ENCODE data around the gene DCUN1D4. TPM values are rescaled to one million over a fixed set of nuclear protein-coding genes. Genes with fewer than 3 reads are reported as not detected.
A peak's percentile ranks its signal among the peaks of the same experiment; 100 is the strongest.

DCUN1D4 gene
- total and polyA plus RNA-seq, 3 experiments from 2014 or later = 10.3 to 27.0 (median 24.6) TPM

- Mint-ChIP-seq H3K27ac (peak overlapping the region in 1 of 8 donors; percentile 61), H3K9me3 (no peaks in the 10 kb centered on the region), H3K27me3 (no peaks in the 10 kb centered on the region), H3K4me1 (peaks cover 30 to 68% (median 62%) of the 10 kb centered on the region in 3 donors), H3K36me3 (peaks cover 3 to 17% (median 6%) of the 10 kb centered on the region in 3 donors), H3K4me3 (peak overlapping the region in 1 of 7 donors; percentile 18)
- ChIA-PET CTCF (no interaction called here), POLR2A (no interaction called here)
- Histone ChIP-seq H3K4me3 (ENCODE audit: low read length) (no peak overlapping the region), H3K27ac (ENCODE audit: low read depth, low read length) (no peak overlapping the region), H3K4me1 (ENCODE audit: insufficient read depth, low read length) (no peaks in the 10 kb centered on the region), H3K36me3 (ENCODE audit: insufficient read depth, low read length) (no peaks in the 10 kb centered on the region), H3K9me3 (ENCODE audit: low read length) (no peaks in the 10 kb centered on the region), H3K27me3 (ENCODE audit: insufficient read depth, low read length, poor library complexity, severe bottlenecking) (no peaks in the 10 kb centered on the region)
- DNase-seq = no peak
These were observed 15.8 kb downstream of the DCUN1D4 start for GRCh38 chr4:51858605-51859202.

DNA sequence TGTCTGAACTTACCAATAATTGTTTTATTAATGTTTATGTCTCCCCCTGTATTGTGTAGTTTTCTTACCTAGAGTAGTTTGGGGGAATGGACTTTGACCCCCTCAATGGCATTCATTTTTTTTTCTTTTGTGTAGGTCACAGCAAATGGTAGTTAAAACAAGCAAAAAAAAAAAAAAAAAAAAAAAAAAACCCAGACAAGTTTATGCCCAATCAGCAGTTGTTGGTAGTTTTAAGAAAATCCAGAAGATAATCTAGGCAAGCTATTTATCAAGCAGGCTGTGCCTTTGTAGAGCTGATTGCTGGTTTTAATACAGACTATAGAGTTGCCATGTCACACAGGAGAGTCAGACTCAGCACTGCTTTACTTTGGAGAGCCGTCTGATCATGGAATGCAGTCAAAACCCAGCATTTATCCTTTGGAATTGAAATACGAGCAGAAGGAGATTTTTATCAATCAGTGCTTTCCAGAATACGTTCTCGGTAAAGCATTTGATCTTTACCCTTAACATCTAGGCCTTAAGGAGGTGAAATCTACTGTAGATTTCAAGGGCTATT lies 16.6 kb downstream of the DCUN1D4 start:
- Histone ChIP-seq H3K27ac (ENCODE audit: low read depth, low read length) (no peak overlapping the region), H3K4me3 (ENCODE audit: low read length) (no peak overlapping the region), H3K9me3 (ENCODE audit: low read length) (no peaks in the 10 kb centered on the region), H3K4me1 (ENCODE audit: insufficient read depth, low read length) (no peaks in the 10 kb centered on the region), H3K27me3 (ENCODE audit: insufficient read depth, low read length, poor library complexity, severe bottlenecking) (no peaks in the 10 kb centered on the region), H3K36me3 (ENCODE audit: insufficient read depth, low read length) (no peaks in the 10 kb centered on the region)
- Mint-ChIP-seq H3K27ac (no peak overlapping the region), H3K9me3 (no peaks in the 10 kb centered on the region), H3K4me1 (peaks cover 28 to 63% (median 55%) of the 10 kb centered on the region in 3 donors), H3K36me3 (peaks cover 6 to 25% (median 9%) of the 10 kb centered on the region in 3 donors), H3K4me3 (no peak overlapping the region), H3K27me3 (no peaks in the 10 kb centered on the region)
- CTCF ChIA-PET = no interaction called here
- POLR2A ChIA-PET = no interaction called here
- no peak for DNase-seq

DNA sequence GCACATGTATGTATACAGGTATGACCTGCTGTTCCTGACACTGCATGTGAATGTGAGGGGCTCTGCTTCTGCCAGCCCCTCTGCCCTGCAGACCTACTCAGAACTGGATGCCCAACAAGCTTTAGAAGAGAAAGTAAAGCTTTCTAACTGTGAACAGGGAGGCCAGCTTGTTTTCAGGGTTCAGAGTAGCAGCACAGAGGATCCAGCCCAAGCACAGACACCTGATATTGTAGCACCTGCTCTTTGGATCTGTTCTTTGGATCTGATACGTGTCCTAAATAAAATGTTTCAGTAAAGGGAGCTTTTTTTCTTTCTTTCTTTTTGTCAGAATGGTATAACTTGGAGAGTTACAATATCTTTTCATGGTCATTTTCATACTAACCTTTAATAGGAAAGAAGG lies 19.2 kb downstream of the DCUN1D4 start:
- no peaks in the 10 kb centered on the region for H3K9me3 Mint-ChIP-seq
- CTCF ChIA-PET = no interaction called here

GRCh38 chr4:51862781-51863180 lies 19.8 kb downstream of the DCUN1D4 start:
- no peaks in the 10 kb centered on the region for H3K9me3 Mint-ChIP-seq
- Histone ChIP-seq H3K27ac (ENCODE audit: low read depth, low read length) (no peak overlapping the region), H3K9me3 (ENCODE audit: low read length) (no peaks in the 10 kb centered on the region), H3K27me3 (ENCODE audit: insufficient read depth, low read length, poor library complexity, severe bottlenecking) (no peaks in the 10 kb centered on the region), H3K4me1 (ENCODE audit: insufficient read depth, low read length) (no peaks in the 10 kb centered on the region), H3K36me3 (ENCODE audit: insufficient read depth, low read length) (peaks cover 20% of the 10 kb centered on the region), H3K4me3 (ENCODE audit: low read length) (no peak overlapping the region)
- POLR2A ChIA-PET = no interaction called here
- H3K27me3 Mint-ChIP-seq = no peaks in the 10 kb centered on the region
- H3K27ac Mint-ChIP-seq = peak overlapping the region in 1 of 8 donors; percentile 76
- CTCF ChIA-PET = no interaction called here
- peaks cover 13 to 36% (median 31%) of the 10 kb centered on the region in 3 donors for H3K4me1 Mint-ChIP-seq
- no peak for DNase-seq
- H3K36me3 Mint-ChIP-seq = peaks cover 16 to 51% (median 20%) of the 10 kb centered on the region in 3 donors
- H3K4me3 Mint-ChIP-seq = no peak overlapping the region

More for the DNA sequence above, 19.2 kb downstream of the DCUN1D4 start:
- peaks cover 17% of the 10 kb centered on the region for H3K36me3 ChIP-seq (ENCODE audit: insufficient read depth, low read length)
- Mint-ChIP-seq H3K27ac (peak overlapping the region in 1 of 8 donors; percentile 73), H3K4me1 (peaks cover 18 to 41% (median 37%) of the 10 kb centered on the region in 3 donors), H3K36me3 (peaks cover 16 to 47% (median 20%) of the 10 kb centered on the region in 3 donors), H3K4me3 (no peak overlapping the region), H3K27me3 (no peaks in the 10 kb centered on the region)
- DNase-seq = no peak
- no peaks in the 10 kb centered on the region for H3K9me3 ChIP-seq (ENCODE audit: low read length)
- no peak overlapping the region for H3K27ac ChIP-seq (ENCODE audit: low read depth, low read length)
- no peaks in the 10 kb centered on the region for H3K4me1 ChIP-seq (ENCODE audit: insufficient read depth, low read length)
- no peak overlapping the region for H3K4me3 ChIP-seq (ENCODE audit: low read length)
- POLR2A ChIA-PET = no interaction called here
- H3K27me3 ChIP-seq (ENCODE audit: insufficient read depth, low read length, poor library complexity, severe bottlenecking) = no peaks in the 10 kb centered on the region

DNA sequence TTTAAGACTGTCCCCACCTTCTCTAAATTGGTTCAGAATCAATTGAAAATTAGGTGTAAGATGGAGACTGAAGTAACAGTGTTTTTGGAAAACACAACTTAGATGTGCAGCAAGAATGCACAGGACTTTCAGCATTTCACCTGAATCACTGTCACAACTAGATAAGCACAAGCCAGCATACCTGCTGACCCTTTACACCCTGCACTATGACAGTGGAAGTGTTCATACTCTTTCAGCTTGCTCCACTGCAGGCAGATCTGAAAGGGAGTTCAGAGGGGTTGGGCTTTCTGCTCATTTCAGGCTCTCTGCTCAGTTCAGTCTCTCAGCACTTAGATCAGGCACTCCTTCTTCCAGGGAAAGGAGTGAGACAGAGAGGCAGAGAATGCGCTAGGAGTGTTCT lies 22.8 kb downstream of the DCUN1D4 start:
- H3K27me3 ChIP-seq (ENCODE audit: insufficient read depth, low read length, poor library complexity, severe bottlenecking) = no peaks in the 10 kb centered on the region
- H3K36me3 ChIP-seq (ENCODE audit: insufficient read depth, low read length) = peaks cover 20% of the 10 kb centered on the region
- H3K4me1 Mint-ChIP-seq = peaks cover 5 to 11% (median 11%) of the 10 kb centered on the region in 3 donors
- peaks cover 20 to 64% (median 21%) of the 10 kb centered on the region in 3 donors for H3K36me3 Mint-ChIP-seq
- no peak overlapping the region for H3K27ac Mint-ChIP-seq
- no peaks in the 10 kb centered on the region for H3K9me3 Mint-ChIP-seq
- no peak overlapping the region for H3K27ac ChIP-seq (ENCODE audit: low read depth, low read length)
- no peaks in the 10 kb centered on the region for H3K27me3 Mint-ChIP-seq
- CTCF ChIA-PET = no interaction called here
- POLR2A ChIA-PET = no interaction called here
- no peak overlapping the region for H3K4me3 ChIP-seq (ENCODE audit: low read length)
- DNase-seq = no peak
- H3K4me3 Mint-ChIP-seq = no peak overlapping the region
- no peaks in the 10 kb centered on the region for H3K9me3 ChIP-seq (ENCODE audit: low read length)
- no peaks in the 10 kb centered on the region for H3K4me1 ChIP-seq (ENCODE audit: insufficient read depth, low read length)

- Histone ChIP-seq H3K4me3 (ENCODE audit: low read length) (no peak overlapping the region), H3K27me3 (ENCODE audit: insufficient read depth, low read length, poor library complexity, severe bottlenecking) (no peaks in the 10 kb centered on the region), H3K4me1 (ENCODE audit: insufficient read depth, low read length) (no peaks in the 10 kb centered on the region), H3K27ac (ENCODE audit: low read depth, low read length) (no peak overlapping the region), H3K9me3 (ENCODE audit: low read length) (no peaks in the 10 kb centered on the region), H3K36me3 (ENCODE audit: insufficient read depth, low read length) (peaks cover 20% of the 10 kb centered on the region)
- Mint-ChIP-seq H3K27me3 (no peaks in the 10 kb centered on the region), H3K36me3 (peaks cover 20 to 75% (median 20%) of the 10 kb centered on the region in 3 donors), H3K27ac (no peak overlapping the region), H3K4me3 (no peak overlapping the region), H3K4me1 (peaks cover 1 to 5% (median 5%) of the 10 kb centered on the region in 3 donors), H3K9me3 (no peaks in the 10 kb centered on the region)
- ChIA-PET CTCF (interaction anchor here (0.9 kb wide), 1 partner anchor 29 kb away, joined by 3 read pairs; no protein-coding TSS in a partner anchor), POLR2A (no interaction called here)
- DNase-seq = no peak
These were observed 23.9 kb downstream of the DCUN1D4 start for GRCh38 chr4:51866835-51867234.

DNA sequence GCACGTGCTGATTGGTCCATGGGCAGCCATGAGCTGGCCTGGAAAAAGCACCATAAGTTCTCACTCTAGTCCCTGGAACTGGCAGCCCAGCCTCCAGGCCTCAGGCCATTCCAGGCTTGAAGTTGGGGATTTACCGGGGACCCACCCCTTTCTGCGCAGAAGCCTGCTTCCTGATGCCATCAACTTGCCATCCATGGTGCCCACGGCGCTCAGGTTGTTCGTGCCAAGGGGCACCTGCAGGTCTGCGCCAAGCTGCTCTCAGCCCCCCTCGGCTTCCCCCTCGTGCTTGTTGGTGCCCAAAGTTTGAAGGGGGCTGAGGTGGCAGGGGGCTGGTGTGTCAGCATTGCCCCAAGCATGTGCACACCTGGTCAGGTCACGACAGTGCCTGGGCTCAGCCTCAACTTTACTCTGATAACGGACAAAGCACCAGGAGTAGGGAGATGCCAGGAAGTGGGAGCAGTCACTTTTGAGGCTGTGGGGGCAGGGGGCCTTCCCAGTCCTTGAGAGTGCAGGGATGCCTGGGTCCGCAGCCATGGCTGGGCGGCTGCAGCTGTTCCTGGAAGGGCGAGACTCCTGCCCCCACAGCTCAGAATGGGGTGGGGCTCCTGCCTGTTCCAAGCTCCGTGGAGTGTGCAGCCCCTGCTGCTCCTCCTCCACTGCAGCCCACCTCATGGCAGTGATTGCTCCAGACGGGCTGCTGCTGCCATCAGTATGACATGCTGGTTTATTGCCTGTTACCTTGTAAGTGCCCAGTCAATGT lies 24.9 kb downstream of the DCUN1D4 start:
- Histone ChIP-seq H3K36me3 (ENCODE audit: insufficient read depth, low read length) (peaks cover 27% of the 10 kb centered on the region), H3K9me3 (ENCODE audit: low read length) (no peaks in the 10 kb centered on the region), H3K27me3 (ENCODE audit: insufficient read depth, low read length, poor library complexity, severe bottlenecking) (no peaks in the 10 kb centered on the region), H3K4me1 (ENCODE audit: insufficient read depth, low read length) (no peaks in the 10 kb centered on the region), H3K4me3 (ENCODE audit: low read length) (no peak overlapping the region), H3K27ac (ENCODE audit: low read depth, low read length) (no peak overlapping the region)
- no peaks in the 10 kb centered on the region for H3K4me1 Mint-ChIP-seq
- no peak for DNase-seq
- no peak overlapping the region for H3K27ac Mint-ChIP-seq
- peaks cover 22 to 81% (median 24%) of the 10 kb centered on the region in 3 donors for H3K36me3 Mint-ChIP-seq
- no peaks in the 10 kb centered on the region for H3K27me3 Mint-ChIP-seq
- H3K4me3 Mint-ChIP-seq = no peak overlapping the region
- ChIA-PET CTCF (interaction anchor here (0.9 kb wide), 1 partner anchor 28 kb away, joined by 3 read pairs; no protein-coding TSS in a partner anchor), POLR2A (no interaction called here)
- H3K9me3 Mint-ChIP-seq = no peaks in the 10 kb centered on the region

DNA sequence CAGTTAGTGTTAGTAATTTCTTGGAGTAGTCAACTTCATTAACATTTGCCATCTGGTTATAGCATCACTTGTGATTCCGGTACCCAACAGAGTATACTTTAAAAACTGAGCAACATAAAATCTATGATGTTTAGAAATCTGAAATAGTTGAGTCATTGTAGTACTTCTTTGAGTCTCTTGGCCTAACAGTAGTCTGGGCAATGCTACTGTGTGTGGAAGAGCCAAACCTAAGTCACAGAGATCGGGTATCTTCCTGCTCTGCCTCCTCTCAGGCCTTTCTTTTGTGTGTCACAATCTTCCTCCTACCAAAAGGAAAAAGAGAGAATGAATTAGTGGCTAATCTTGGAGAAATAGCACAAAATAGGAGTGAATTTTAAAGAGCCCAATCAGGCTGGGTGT lies 25.5 kb downstream of the DCUN1D4 start:
- Mint-ChIP-seq H3K9me3 (no peaks in the 10 kb centered on the region), H3K36me3 (peaks cover 24 to 82% (median 27%) of the 10 kb centered on the region in 3 donors), H3K27me3 (no peaks in the 10 kb centered on the region), H3K4me3 (no peak overlapping the region), H3K27ac (no peak overlapping the region), H3K4me1 (peaks cover 0 to 1% (median 0%) of the 10 kb centered on the region in 3 donors)
- no peaks in the 10 kb centered on the region for H3K4me1 ChIP-seq (ENCODE audit: insufficient read depth, low read length)
- H3K27me3 ChIP-seq (ENCODE audit: insufficient read depth, low read length, poor library complexity, severe bottlenecking) = no peaks in the 10 kb centered on the region
- POLR2A ChIA-PET = no interaction called here
- no peak overlapping the region for H3K4me3 ChIP-seq (ENCODE audit: low read length)
- CTCF ChIA-PET = no interaction called here
- DNase-seq = no peak
- no peaks in the 10 kb centered on the region for H3K9me3 ChIP-seq (ENCODE audit: low read length)
- no peak overlapping the region for H3K27ac ChIP-seq (ENCODE audit: low read depth, low read length)
- peaks cover 30% of the 10 kb centered on the region for H3K36me3 ChIP-seq (ENCODE audit: insufficient read depth, low read length)
